UCSD-AML1 (cell line): ENCODE results near the gene LPIN2.
"Not testable (repeated sequence)": the region's sequence is repeated elsewhere in the genome, so short reads cannot be mapped to it uniquely, and the experiment has no call there.

Source experiments
- DNase-seq: peaks from one replicate; lab custom pipeline; 2025; ENCODE audit not compliant: unreplicated experiment; lab: John Stamatoyannopoulos, UW

LPIN2 gene

GRCh38 chr18:3013024-3013804 lies at the start of gene LPIN2:
TSS of gene LPIN2 (minus strand) at chr18:3013144. CDS start at chr18:2960840, 52,304 bp downstream.
- peak; percentile 97 for DNase-seq

- DNase-seq = no peak
Measured at GRCh38 chr18:3061581-3062312, 48.8 kb upstream of the LPIN2 start.

DNA sequence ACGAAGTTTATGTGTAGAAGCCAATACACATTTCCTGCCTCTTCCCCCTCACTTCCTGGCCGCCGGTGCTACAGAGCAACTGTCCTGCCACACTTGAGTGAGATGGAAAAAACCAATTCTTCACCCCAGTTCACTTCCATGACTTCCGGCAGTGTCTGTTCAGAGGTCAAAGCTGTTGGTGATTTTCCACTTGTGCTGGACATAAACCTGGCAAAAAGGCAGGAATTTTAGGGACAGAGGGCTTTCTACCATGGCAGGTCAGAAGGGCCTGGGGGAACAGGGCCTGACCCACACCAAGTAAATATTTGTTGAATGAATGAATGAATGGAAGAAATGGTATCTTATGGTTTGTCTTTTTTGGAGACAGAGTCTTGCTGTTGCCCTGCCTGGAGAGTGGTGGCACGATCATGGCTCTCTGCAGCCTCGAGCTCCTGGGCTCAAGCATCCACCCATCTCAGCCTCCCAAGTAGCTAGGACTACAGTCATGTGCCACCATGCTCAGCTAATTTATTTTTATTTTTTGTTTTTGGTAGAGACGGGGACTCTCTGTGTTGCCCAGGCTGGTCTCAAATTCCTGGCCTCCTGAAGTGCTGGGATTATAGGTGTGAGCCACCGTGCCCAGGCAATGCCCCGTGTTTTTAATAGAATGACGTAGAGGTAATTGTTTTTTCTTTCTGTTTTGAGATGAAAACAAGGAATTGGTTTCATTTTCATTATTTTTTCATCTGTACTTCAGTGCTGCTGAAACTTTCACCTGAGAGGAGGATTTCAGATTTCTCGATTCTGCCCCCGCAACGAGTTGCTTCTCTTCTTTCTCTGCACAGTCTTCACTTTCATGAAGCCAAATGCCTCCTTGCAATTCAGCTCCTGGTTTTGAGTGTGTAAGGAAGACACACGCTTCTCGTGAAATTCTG lies 48.0 kb upstream of the LPIN2 start:
- peak; percentile 55 for DNase-seq

DNA sequence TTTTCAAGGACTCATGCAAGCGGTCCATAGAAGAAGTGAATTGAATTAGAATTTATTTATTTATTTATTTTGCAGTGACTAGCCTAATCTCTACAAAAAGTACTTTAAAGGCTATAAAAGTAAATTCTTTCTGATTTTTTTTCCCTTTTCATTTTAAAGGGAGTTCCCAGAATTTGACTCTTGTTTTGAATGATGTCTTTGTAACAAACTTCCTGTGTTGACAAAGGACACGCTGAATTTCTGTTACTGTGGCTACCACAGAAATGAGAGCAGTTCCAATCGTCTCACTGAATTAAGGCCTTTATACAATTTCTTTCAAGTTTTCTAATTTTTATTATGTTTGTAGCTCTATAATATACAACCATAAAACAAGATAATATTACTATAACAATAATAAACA lies 46.3 kb upstream of the LPIN2 start:
- DNase-seq = no peak

DNA sequence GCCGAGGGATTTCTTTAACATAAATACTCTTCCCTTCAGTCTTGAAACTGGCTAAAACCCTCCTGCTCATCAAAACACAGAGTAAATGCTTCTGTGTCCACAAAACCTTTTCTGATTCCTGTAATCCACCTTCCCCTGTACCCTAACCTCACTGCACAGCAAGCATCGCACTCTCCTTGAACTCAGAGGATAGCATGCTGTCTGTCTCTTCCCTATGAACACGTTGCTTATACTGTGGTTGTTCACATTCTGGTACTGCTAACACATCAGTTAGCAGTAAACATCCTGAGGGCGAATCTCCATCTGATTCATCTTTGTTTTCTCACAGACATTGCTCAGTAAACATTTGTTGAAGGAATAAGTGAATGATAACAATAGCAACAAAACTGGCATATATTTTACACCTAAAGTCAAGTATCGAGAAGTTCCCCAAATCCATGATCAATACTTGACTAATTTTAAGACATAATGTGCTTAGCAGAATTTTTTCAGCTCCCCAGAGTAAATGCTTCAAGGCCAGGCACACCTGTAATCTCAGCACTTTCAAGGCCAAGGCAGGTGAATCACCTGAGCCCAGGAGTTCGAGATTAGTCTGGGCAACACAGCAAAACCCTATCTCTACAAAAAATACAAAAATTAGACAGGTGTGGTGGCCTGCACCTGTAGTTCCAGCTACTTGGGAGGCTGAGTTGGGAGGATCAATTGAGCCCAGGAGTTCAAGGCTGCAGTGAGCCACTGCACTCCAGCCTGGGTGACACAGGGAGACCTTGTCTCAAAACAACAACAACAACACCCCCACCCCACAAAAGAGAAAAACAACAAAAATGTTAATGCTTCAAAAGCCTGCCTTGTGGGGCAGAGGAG lies 45.6 kb upstream of the LPIN2 start:
- DNase-seq = no peak

GRCh38 chr18:3057526-3057925 lies 44.6 kb upstream of the LPIN2 start:
- DNase-seq = no peak

- DNase-seq = no peak
Measured at GRCh38 chr18:3056311-3056710, 43.4 kb upstream of the LPIN2 start.

GRCh38 chr18:3055816-3056215 lies 42.9 kb upstream of the LPIN2 start:
- DNase-seq = no peak

DNA sequence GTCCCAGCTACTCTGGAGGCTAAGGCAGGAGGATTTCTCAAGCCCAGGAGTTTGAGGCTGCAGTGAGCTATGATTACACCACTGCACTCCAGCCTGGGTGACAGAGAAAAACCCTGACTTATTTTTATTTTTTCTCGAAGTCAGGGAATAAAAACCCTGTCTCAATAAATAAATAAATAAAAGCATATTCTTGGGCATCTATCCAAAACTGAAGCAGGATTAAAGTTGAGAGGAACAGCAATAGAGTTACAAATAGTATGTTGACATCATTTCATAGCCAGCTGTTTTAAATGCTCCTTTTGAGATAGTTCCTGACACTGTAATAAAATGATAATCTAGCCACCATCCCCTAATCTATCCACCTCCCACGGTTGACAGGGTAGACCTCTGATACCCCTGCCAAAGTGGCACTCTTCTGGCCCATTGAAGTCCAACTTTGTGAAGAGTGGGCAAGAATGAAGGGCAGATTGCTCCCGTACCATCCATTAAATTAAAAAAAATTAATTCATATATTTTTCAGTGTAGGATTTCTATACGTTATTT lies 42.3 kb upstream of the LPIN2 start:
- DNase-seq = no peak

GRCh38 chr18:3054780-3055179 lies 41.8 kb upstream of the LPIN2 start:
- DNase-seq = no peak

DNA sequence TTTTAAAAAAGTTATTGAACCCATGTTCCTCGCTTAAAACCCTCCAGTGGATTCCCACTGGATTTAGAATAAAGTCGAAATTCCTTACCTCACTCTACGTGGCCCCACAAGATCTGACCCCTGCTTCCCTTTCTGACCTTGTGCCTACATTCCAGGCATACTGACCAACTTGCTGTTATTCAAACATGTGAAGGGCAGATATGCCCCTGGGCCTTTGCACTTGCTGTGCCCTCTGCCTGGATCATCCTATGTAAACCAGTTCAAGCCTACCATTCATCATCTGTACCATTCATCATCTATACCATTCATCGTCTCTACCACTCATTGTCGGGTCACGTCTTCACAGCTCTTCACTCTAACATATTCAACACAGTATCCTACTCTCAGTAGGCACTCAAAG lies 41.3 kb upstream of the LPIN2 start:
- no peak for DNase-seq

GRCh38 chr18:3053081-3053480 lies 40.1 kb upstream of the LPIN2 start:
- DNase-seq = no peak

- DNase-seq = no peak
Measured at GRCh38 chr18:3052411-3052758, 39.4 kb upstream of the LPIN2 start.

DNA sequence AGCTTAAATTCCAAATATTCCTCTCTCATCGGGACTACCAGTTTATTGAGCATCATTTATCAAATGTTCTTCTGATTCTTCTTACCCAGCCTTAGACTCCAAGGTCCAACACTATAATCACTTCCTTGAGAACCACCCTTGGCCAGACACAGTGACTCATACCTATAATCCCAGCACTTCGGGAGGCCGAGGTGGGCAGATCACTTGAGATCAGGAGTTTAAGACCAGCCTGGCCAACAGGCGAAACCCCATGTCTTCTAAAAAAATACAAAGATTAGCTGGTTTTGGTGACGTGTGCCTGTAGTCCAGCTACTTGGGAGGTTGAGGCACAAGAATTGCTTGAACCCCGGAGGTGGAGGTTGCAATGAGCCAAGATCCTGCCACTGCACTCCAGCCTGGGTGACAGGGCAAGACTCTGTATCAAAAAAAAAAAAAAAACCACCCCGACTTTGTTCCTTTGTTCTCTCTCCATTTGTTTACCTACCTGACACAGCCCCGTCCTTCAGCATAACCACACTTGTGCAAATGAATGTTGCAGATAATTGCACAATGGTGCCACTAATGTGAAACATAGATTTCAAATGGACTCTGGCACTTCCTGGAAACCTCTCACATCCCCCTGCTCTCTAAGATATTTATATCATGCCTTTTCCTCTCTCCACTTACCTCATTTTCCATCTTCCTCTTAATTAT lies 38.9 kb upstream of the LPIN2 start:
- DNase-seq = no peak

GRCh38 chr18:3049897-3050454 lies 37.0 kb upstream of the LPIN2 start:
- not testable (repeated sequence) for DNase-seq

DNA sequence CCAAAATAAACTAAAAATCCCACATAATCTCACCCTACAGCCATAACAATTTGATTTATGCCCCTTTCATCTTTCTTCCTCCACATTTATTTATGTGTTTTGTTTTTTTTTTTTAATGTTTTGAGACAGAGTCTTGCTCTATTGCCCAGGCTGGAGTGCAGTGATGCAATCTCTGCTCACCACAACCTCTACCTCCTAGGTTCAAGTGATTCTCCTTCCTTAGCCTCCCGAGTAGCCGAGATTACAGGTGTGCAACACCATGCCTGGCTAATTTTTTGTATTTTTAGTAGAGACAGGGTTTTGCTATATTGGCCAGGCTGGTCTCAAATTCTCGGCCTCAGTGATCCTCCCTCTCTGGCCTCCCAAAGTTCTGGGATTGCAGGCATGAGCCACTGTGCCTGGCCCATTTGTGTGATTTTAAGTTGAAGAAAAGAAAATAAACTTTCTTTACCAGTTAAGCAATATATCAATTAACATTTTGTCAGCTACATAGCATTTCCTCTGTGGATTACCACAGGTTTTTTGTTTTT lies 35.9 kb upstream of the LPIN2 start:
- no peak for DNase-seq

- DNase-seq = peak; percentile 31
Measured at GRCh38 chr18:3048121-3048520, 35.2 kb upstream of the LPIN2 start.

DNA sequence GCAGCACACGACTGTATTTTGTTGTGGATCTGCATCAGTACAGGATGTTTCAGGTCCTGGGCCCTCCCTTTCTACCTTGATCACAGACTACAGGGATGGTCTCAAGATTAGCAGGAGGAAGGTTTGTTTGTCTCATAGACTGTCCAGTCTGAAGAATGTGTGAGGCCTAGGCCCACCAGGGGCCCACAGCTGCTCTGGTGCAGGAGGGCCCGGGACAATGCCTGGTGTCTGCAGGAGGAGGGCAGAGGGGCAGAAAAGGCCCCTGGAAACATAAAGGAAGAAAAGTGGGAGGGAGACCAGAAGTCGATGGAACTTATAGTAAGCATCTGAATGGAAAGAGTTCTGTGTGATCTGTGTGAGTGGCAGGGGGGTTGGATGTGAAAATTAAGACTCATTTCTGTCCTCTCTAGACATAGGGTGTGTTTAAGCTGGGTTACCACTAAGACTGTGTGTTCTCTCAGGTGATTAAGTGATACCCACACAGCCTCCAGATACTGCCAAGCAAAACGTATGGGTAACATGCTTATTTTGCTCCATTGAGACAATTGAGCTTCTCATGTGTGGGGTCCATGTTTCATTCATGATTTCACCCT lies 33.4 kb upstream of the LPIN2 start:
- no peak for DNase-seq
